Measurements from ENCODE around the gene NECAB3. TPM values are rescaled to one million over a fixed set of nuclear protein-coding genes. Genes with fewer than 3 reads are reported as not detected.

Gene NECAB3
- total and polyA plus RNA-seq, 2 of the 13 experiments (the other 11 are each of a cell fraction or from before 2014, with no cell fraction given), result 61.5 to 65.5 TPM

GRCh38 chr20:33687993-33688937, 14.0 kb upstream of the NECAB3 start (continued):
- TF ChIP-seq GABPA (IDR thresholded peaks at IDR 0.05; ENCODE audit: low read depth, low read length), result no peak
- TF ChIP-seq GABPA (CRISPR knock-in tag; IDR thresholded peaks at IDR 0.05; ENCODE audit: low read depth), result no peak
- no peak for TF ChIP-seq THRA (CRISPR knock-in tag; IDR thresholded peaks at IDR 0.05; ENCODE audit: borderline replicate concordance)
- TF ChIP-seq HMGXB4 (CRISPR knock-in tag; IDR thresholded peaks at IDR 0.05; ENCODE audit: borderline replicate concordance in 1 of 2, low read depth in 1 of 2), result no peak
- TF ChIP-seq CBFB (CRISPR knock-in tag; IDR thresholded peaks at IDR 0.05), result no peak
- no peak for TF ChIP-seq HES4 (CRISPR knock-in tag; IDR thresholded peaks at IDR 0.05; ENCODE audit: borderline replicate concordance)
- 0 out of 2 replicates have a peak, but pooled peaks have one; percentile 10 for TF ChIP-seq ZNF574 (CRISPR knock-in tag; IDR thresholded peaks at IDR 0.05)
- no peak for TF ChIP-seq MAF1 (CRISPR knock-in tag; IDR thresholded peaks at IDR 0.05; ENCODE audit: borderline replicate concordance)
- no peak for TF ChIP-seq ASH2L (IDR thresholded peaks at IDR 0.05; ENCODE audit: insufficient read length, low read depth, low read length)
- no peak for TF ChIP-seq KIAA2018 (CRISPR knock-in tag; IDR thresholded peaks at IDR 0.05; ENCODE audit: borderline replicate concordance)
- TF ChIP-seq ZNF383 (CRISPR knock-in tag; IDR thresholded peaks at IDR 0.05; ENCODE audit: borderline replicate concordance), result no peak
- no peak for TF ChIP-seq LCORL (IDR thresholded peaks at IDR 0.05)
- no peak for TF ChIP-seq LCORL (CRISPR knock-in tag; IDR thresholded peaks at IDR 0.05)
- no peak for TF ChIP-seq RCOR2 (CRISPR knock-in tag; IDR thresholded peaks at IDR 0.05)
